ENCODE measurements around the gene ACKR3. TPM values are rescaled to one million over a fixed set of nuclear protein-coding genes. Genes with fewer than 3 reads are reported as not detected.

ACKR3 gene
- polyA plus RNA-seq, 2 of the 4 experiments (the other 2 are of a cell fraction), result 21.3 to 33.2 TPM

GRCh38 chr2:236533343-236533742 is 36.3 kb upstream of the ACKR3 start:
- POLR2A ChIA-PET, result no interaction called here
- 29% methylated on average over 2 of the region's 4 CpGs for WGBS (ENCODE audit: missing lambda C conversion rate)
- no peak for DNase-seq (ENCODE audit: low read depth in 1 of 2, low spot score in 1 of 2)
- FAIRE-seq, result no peak
- CTCF ChIA-PET, result no interaction called here
- H3K9me3 ChIP-seq, result no peaks in the 10 kb centered on the region
- no peak overlapping the region for H3K4me3 ChIP-seq
- no peak for ATAC-seq
- no peak for TF ChIP-seq FOSB (CRISPR knock-in tag; IDR thresholded peaks at IDR 0.05)
- TF ChIP-seq, protein P1, sequence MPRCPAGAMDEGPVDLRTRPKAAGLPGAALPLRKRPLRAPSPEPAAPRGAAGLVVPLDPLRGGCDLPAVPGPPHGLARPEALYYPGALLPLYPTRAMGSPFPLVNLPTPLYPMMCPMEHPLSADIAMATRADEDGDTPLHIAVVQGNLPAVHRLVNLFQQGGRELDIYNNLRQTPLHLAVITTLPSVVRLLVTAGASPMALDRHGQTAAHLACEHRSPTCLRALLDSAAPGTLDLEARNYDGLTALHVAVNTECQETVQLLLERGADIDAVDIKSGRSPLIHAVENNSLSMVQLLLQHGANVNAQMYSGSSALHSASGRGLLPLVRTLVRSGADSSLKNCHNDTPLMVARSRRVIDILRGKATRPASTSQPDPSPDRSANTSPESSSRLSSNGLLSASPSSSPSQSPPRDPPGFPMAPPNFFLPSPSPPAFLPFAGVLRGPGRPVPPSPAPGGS (IDR thresholded peaks at IDR 0.05), result no peak
- no peak for TF ChIP-seq SREBF2 (IDR thresholded peaks at IDR 0.05)
- TF ChIP-seq JUN (IDR thresholded peaks at IDR 0.05), result no peak
- TF ChIP-seq ELK1 (IDR thresholded peaks at IDR 0.05; ENCODE audit: low read depth, low read length), result no peak
- TF ChIP-seq POLR2AphosphoS2 (conservative IDR thresholded peaks at IDR 0.05; ENCODE audit: low read length), result no peak
- no peak for TF ChIP-seq RAD21 (conservative IDR thresholded peaks at IDR 0.05 in 1 of 2, IDR thresholded peaks at IDR 0.05 in 1 of 2)
- no peak for TF ChIP-seq CHD2 (IDR thresholded peaks at IDR 0.05; ENCODE audit: low read length, partially characterized antibody)
- no peak for TF ChIP-seq POLR2A (IDR thresholded peaks at IDR 0.05; ENCODE audit: low read length)
- TF ChIP-seq SMC3 (IDR thresholded peaks at IDR 0.05), result no peak
- no peak for TF ChIP-seq MAFK (IDR thresholded peaks at IDR 0.05; ENCODE audit: partially characterized antibody)
- no peak for TF ChIP-seq HOXB5 (CRISPR knock-in tag; IDR thresholded peaks at IDR 0.05)
- no peak for TF ChIP-seq CHD4 (IDR thresholded peaks at IDR 0.05; ENCODE audit: borderline replicate concordance)
- TF ChIP-seq RCOR1 (IDR thresholded peaks at IDR 0.05; ENCODE audit: low read depth, low read length), result no peak
- TF ChIP-seq, protein P2, sequence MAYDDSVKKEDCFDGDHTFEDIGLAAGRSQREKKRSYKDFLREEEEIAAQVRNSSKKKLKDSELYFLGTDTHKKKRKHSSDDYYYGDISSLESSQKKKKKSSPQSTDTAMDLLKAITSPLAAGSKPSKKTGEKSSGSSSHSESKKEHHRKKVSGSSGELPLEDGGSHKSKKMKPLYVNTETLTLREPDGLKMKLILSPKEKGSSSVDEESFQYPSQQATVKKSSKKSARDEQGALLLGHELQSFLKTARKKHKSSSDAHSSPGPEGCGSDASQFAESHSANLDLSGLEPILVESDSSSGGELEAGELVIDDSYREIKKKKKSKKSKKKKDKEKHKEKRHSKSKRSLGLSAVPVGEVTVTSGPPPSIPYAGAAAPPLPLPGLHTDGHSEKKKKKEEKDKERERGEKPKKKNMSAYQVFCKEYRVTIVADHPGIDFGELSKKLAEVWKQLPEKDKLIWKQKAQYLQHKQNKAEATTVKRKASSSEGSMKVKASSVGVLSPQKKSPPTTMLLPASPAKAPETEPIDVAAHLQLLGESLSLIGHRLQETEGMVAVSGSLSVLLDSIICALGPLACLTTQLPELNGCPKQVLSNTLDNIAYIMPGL (CRISPR knock-in tag; IDR thresholded peaks at IDR 0.05; ENCODE audit: borderline replicate concordance), result no peak
- TF ChIP-seq, protein P3, sequence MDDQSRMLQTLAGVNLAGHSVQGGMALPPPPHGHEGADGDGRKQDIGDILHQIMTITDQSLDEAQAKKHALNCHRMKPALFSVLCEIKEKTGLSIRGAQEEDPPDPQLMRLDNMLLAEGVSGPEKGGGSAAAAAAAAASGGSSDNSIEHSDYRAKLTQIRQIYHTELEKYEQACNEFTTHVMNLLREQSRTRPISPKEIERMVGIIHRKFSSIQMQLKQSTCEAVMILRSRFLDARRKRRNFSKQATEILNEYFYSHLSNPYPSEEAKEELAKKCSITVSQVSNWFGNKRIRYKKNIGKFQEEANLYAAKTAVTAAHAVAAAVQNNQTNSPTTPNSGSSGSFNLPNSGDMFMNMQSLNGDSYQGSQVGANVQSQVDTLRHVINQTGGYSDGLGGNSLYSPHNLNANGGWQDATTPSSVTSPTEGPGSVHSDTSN (IDR thresholded peaks at IDR 0.05), result no peak
- no peak for TF ChIP-seq E2F6 (IDR thresholded peaks at IDR 0.05; ENCODE audit: borderline replicate concordance, low read depth)
- TF ChIP-seq HEYL (CRISPR knock-in tag; IDR thresholded peaks at IDR 0.05), result no peak
- TF ChIP-seq, protein P4, sequence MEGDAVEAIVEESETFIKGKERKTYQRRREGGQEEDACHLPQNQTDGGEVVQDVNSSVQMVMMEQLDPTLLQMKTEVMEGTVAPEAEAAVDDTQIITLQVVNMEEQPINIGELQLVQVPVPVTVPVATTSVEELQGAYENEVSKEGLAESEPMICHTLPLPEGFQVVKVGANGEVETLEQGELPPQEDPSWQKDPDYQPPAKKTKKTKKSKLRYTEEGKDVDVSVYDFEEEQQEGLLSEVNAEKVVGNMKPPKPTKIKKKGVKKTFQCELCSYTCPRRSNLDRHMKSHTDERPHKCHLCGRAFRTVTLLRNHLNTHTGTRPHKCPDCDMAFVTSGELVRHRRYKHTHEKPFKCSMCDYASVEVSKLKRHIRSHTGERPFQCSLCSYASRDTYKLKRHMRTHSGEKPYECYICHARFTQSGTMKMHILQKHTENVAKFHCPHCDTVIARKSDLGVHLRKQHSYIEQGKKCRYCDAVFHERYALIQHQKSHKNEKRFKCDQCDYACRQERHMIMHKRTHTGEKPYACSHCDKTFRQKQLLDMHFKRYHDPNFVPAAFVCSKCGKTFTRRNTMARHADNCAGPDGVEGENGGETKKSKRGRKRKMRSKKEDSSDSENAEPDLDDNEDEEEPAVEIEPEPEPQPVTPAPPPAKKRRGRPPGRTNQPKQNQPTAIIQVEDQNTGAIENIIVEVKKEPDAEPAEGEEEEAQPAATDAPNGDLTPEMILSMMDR (IDR thresholded peaks at IDR 0.05), result no peak
- no peak overlapping the region for H3K4me2 ChIP-seq
- H3K27ac ChIP-seq, result no peak overlapping the region
- H3K4me1 ChIP-seq, result no peaks in the 10 kb centered on the region

- TF ChIP-seq HEYL (CRISPR knock-in tag; IDR thresholded peaks at IDR 0.05) (no peak), ZSCAN20 (CRISPR knock-in tag; IDR thresholded peaks at IDR 0.05) (no peak), RAD21 (conservative IDR thresholded peaks at IDR 0.05 in 1 of 2, IDR thresholded peaks at IDR 0.05 in 1 of 2) (no peak), ELK1 (IDR thresholded peaks at IDR 0.05; ENCODE audit: low read depth, low read length) (no peak), FOXS1 (CRISPR knock-in tag; IDR thresholded peaks at IDR 0.05) (no peak), MAZ (IDR thresholded peaks at IDR 0.05; ENCODE audit: borderline replicate concordance, low read depth, low read length) (no peak), JUN (IDR thresholded peaks at IDR 0.05) (no peak), HOXA7 (CRISPR knock-in tag; IDR thresholded peaks at IDR 0.05) (no peak), RCOR1 (IDR thresholded peaks at IDR 0.05; ENCODE audit: low read depth, low read length) (no peak), ESRRA (IDR thresholded peaks at IDR 0.05; ENCODE audit: borderline replicate concordance, low read length) (no peak), RFX5 (IDR thresholded peaks at IDR 0.05) (no peak), TP53 (CRISPR knock-in tag; IDR thresholded peaks at IDR 0.05) (no peak), TFCP2L1 (CRISPR knock-in tag; IDR thresholded peaks at IDR 0.05) (no peak)
- TF ChIP-seq, protein P2 (CRISPR knock-in tag; IDR thresholded peaks at IDR 0.05; ENCODE audit: borderline replicate concordance), result no peak
- Histone ChIP-seq H3K4me1 (no peaks in the 10 kb centered on the region), H3K27ac (no peak overlapping the region), H3K4me3 (no peak overlapping the region), H3K9me3 (no peaks in the 10 kb centered on the region), H3K4me2 (no peak overlapping the region)
- ATAC-seq (no peak), FAIRE-seq (no peak), DNase-seq (ENCODE audit: low read depth in 1 of 2, low spot score in 1 of 2) (no peak)
- 40% methylated on average over 5 of the region's 5 CpGs for WGBS (ENCODE audit: missing lambda C conversion rate)
- ChIA-PET CTCF (no interaction called here), POLR2A (no interaction called here)
Measured at GRCh38 chr2:236535024-236535423, 34.6 kb upstream of the ACKR3 start.
